GM19438 (cell line): ENCODE results near the gene TPM4.
"Not testable (repeated sequence)": the region's sequence is repeated elsewhere in the genome, so short reads cannot be mapped to it uniquely, and the experiment has no call there.

ENCODE experiments used
- ATAC-seq: cut with Tn5 transposase; IDR thresholded peaks from one replicate; pipeline ENCODE4 v1.9.1; 2021; ENCODE audit warnings: low read depth; ENCODE audit not compliant: unreplicated experiment

Gene TPM4

DNA sequence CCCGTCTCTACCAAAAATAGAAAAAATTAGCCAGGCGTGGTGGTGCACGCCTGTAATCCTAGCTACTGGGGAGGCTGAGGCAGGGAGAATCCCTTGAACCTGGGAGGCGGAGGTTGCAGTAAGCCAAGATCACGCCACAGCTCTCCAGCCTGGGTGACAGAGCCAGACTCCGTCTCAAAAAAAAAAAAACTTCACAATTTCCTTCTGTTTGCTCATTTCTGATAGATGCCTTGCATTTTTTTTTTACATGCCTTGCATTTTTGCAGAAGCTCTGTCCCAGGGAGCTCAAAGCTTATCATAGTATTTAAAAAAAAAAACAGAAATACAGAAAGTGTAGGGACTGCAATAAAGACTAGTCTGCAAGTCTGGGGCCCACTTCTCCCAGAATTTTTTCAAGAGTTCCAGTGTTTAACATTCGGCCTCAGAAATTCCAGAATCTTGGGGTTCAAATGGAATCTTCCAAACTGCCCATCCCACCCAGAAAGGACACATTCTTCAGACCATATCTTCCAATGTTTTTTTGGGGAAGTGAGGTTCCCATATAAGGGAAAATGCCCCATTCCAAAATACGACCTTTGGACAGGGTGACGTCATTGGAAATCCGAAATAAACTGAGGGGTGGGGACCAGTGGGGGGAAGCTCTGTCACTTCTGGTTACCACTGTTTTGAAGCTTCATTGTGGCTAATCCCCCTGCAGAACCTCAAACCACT is 18.2 kb downstream of the TPM4 start:
- ATAC-seq = no peak

DNA sequence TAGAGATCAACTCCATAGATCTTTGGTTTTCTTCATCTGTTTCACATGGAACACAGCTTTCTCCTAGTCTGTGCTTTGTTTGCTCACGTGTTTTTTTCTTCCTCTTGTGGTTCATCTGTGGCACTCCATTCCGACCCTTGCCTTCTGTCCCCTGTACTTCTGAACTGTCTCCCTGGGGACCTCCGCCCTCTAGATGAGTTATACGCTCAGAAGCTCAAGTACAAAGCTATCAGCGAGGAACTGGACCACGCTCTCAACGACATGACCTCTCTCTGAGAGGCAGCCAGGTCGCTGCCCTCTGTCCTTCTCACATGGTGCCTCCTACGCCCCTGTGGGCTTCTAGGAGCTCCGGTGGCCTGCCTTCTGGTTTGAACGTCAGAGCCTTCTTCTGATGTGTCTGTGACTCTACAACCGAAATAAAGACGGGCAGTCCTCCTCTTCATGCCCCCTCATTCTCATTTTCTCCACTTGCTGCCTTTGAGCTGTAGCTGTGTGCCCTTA is 18.8 kb downstream of the TPM4 start:
- ATAC-seq = no peak

DNA sequence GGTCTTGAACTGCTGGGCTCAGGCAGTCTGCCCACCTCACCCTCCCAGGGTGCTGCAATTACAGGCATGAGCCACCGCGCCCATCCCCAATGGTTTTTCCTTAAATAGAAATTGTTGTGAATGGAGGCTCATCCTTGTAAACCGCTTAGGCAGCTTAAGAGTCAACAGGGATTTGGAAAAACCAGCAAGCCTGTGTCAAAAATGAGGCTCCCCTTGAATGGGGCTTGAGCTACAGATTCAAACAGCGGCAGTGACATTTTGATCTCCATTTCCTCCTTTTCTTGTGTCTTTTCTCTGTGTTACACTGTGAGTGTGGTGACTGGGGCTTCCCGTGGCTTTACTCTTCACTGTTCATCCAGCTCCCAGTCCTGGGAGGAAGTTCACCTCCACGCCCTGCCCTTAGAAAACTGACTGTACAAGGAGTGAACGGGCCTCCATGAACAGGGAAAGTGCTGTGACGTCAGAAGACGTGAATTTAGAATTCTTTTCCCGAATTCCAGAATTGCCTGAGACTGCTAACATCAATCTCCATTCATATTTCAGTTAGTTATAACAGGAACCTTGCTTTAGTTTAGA is 20.1 kb downstream of the TPM4 start:
- no peak for ATAC-seq

- no peak for ATAC-seq
These were observed 22.1 kb downstream of the TPM4 start for GRCh38 chr19:16098416-16098768.

DNA sequence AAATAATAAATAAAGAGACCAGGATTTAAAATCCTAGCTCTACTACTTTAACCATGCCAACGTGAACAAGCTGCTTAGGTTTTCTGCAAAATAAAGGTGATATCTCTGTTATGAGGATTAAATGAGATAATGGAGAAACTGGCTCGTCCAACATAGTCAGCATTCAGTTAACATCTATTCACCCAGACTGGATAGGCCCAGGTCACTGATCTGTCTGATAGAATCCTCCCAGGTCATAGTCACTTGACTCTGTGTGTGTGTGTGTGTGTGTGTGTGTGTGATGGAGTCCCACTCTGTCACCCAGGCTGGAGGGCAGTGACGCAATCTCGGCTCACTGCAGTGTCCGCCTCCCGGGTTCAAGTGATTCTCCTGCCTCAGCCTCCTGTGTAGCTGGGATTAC is 22.5 kb downstream of the TPM4 start:
- no peak for ATAC-seq

GRCh38 chr19:16099314-16099965 is 23.1 kb downstream of the TPM4 start:
- not testable (repeated sequence) for ATAC-seq

DNA sequence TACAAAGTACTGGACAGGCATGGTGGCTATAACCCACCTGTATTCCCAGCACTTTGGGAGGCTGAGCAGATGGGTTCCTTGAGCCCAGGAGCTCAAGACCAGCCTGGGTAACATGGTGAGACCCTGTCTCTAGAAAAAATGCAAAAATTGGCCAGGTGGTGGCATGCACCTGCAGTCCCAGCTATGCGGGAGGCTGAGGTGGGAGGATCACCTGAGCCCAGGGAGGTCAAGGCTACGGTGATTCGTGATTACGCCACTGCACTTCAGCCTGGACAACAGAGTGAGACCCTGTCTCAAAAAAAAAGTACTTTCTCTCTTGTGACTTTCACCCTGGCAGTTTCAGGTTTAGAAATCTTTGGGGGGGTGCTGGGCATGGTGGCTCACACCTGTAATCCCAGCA is 24.2 kb downstream of the TPM4 start:
- no peak for ATAC-seq

DNA sequence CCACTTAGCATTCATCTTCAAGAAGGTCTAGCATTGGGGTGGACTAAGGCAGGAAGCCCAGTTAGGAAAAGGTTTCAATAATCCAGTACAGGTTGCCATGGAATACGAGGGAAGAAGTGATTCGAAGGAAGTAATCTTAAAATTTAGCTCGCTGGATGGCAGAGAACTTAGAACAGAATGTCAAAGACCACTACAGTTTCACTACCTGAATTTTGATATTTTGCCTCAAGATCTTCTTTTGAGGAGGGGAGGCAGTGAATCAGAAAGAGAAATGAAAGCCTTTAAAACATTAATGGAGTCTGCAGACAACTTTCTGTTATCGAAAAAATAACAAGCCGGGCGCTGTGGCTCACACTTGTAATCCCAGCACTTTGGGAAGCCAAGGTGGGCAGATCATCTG is 28.4 kb downstream of the TPM4 start:
- ATAC-seq = no peak

- no peak for ATAC-seq
These were observed 29.8 kb downstream of the TPM4 start for GRCh38 chr19:16106121-16106520.

- peak; percentile 89 for ATAC-seq
These were observed 35.0 kb downstream of the TPM4 start, which contains the start of gene RAB8A for GRCh38 chr19:16111160-16111908. Gene RAB8A, plus strand, starts transcription at chr19:16111889. Its CDS starts 13 bp downstream, at chr19:16111902.

GRCh38 chr19:16111909-16112752 is 35.8 kb downstream of the TPM4 start:
- no peak for ATAC-seq

GRCh38 chr19:16112778-16113177 is 36.5 kb downstream of the TPM4 start:
- ATAC-seq = no peak

DNA sequence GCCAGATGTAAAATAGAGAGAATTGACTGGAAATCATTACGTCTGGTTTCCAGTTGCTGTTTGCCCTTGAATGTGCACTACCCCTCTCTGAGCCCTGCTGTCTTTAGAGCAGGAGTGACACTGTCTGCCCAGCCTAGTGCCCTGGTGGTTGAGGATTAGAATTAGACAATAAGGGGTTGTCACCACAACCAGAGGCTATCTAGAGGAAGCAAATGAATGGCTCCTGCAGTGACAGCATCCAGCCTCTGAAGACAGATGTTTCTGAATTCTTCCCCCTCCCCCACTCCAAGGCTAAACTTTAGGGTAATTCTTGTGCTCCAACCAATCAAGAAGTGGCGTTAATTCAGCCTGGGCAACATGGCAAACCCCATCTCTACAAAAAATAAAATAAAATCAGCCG is 37.4 kb downstream of the TPM4 start:
- ATAC-seq = no peak

DNA sequence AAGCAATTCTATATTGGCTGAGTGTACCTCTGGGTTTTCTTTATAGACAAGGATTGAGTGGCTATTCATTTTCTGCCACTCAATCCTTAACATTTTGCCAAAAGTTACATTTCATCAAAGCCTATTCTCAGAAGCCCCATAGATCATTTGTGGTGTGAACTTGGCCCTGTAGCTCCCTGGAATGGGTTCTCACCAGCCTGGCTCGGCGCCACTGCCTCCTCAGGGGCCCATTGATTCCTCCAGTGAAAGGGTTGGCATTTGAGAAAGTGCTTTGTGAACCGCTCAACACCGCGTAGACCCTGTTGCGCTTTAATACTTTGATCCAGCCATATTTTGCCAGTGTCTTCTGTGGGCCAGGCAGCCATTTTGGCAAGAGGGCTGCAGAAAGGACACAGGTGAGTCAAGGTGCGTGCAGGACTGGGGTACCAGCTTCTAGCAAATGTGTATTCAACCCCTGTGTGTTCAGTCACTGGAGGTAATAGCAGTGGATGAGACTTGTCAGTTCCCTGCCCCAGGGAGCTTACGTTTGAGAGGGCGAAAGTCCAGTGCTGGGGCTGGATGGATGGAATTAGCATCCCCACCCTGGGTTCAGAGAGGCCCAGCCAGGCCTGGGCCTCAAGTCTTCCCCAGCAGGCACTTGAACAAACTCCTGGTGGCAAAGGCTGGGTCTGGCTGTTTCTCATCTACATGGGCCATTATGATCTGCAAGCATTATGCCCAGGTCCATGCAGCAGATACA is 39.2 kb downstream of the TPM4 start:
- no peak for ATAC-seq

- ATAC-seq = no peak
These were observed 39.8 kb downstream of the TPM4 start for GRCh38 chr19:16116067-16116466.

GRCh38 chr19:16117594-16118033 is 41.3 kb downstream of the TPM4 start:
- no peak for ATAC-seq

GRCh38 chr19:16118489-16119033 is 42.3 kb downstream of the TPM4 start:
- ATAC-seq = peak; percentile 62

GRCh38 chr19:16119075-16119857 is 43.0 kb downstream of the TPM4 start:
- ATAC-seq = peak; percentile 23
